ENCODE data around the gene CTDP1.

- no peak for TF ChIP-seq CTCF (IDR thresholded peaks at IDR 0.05; ENCODE audit: low read length)
- no peak for TF ChIP-seq EZH2 (optimal IDR thresholded peaks at IDR 0.05; ENCODE audit: low read depth, low read length)
- TF ChIP-seq EZH2phosphoT487 (IDR thresholded peaks at IDR 0.05; ENCODE audit: low read length), result no peak
These were observed 32.7 kb downstream of the CTDP1 start for GRCh38 chr18:79712206-79712857.

All from MM.1S (cell line).